ENCODE results near the gene CASTOR1. TPM values are rescaled to one million over a fixed set of nuclear protein-coding genes. Genes with fewer than 3 reads are reported as not detected.

CASTOR1 gene
- total RNA-seq, result 24.9 and 32.7 TPM in 2 replicates

DNA sequence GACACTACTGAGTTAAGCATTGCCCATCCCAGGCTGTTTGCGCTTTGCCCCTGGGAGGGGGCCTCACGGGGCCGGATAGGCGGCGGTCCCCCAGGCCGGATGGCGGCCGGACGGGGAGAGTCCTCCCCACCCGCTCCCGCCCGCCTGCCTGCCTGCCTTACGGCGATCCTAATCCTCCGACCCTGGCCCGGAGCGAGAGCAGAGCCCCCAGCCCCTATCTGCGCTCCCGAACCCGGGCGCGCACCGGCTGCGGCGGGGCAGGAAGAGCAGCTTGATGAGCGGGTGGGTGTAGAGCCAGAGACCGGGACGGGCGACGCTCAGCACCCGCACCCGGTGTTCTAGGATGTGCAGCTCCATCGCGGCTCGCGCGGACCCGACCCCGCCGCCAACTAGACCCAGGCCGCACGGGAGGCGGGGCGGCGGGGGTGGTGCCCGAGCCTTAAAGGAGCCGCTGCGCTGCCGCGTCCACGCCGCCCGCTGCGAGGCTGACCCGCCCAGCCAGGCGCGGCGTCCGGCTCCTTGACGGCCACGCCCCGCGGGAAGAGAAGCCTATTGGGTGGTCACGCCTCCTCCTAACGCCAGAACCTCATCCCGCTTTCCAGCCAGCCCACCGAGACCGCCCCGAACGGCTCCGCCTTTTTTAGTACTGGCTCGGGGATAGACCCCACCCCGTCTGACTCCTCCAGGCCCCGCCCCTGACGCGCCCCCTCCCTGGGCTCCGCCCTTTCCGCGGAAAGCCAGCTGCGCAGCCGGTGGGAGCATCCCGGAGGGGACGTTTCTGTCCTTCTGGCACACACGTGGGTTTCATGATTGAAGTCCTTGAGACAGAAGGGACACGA, at the start of gene CASTOR1:
CASTOR1 (minus strand) TSS at position 365 of the 839 bp plus-strand sequence; CDS start at position 357, 8 bp downstream.

DNA sequence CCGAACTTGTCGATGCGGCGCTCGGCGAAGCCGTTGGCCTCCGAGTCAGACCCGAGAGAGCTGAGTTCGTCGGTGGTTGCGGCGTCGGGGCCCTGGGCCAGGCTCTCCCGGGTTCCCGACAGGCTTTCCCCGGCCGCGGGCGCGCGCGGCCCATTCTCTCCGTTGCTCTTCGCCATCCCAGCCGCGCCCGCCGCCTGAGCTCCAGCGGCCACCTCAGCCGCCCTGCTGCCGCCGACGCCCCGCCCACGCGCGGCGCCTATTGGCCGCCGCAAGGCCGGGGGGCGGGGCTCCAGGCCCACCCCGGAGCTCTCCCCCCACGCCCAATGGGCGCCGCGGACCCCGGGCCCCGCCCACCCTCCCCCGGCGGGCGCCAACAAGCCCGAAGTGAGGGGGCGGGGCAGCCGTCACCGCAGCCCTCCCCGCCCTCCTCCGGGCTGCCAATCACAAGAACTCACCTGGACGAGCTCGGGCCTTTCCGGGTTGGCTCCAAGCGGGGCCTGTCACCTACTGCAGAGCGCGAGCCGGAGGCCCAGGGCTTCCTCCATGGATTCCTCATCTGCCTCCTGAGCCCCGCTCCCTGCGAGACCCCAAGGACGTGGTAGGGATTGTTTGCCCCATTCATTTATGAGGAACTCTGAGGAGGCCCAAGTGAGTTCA, 37.5 kb upstream of the CASTOR1 start, which contains the start of gene TBC1D10A:
TBC1D10A (minus strand) TSS at position 236 of the 657 bp plus-strand sequence; CDS start at position 176, 60 bp downstream.

DNA sequence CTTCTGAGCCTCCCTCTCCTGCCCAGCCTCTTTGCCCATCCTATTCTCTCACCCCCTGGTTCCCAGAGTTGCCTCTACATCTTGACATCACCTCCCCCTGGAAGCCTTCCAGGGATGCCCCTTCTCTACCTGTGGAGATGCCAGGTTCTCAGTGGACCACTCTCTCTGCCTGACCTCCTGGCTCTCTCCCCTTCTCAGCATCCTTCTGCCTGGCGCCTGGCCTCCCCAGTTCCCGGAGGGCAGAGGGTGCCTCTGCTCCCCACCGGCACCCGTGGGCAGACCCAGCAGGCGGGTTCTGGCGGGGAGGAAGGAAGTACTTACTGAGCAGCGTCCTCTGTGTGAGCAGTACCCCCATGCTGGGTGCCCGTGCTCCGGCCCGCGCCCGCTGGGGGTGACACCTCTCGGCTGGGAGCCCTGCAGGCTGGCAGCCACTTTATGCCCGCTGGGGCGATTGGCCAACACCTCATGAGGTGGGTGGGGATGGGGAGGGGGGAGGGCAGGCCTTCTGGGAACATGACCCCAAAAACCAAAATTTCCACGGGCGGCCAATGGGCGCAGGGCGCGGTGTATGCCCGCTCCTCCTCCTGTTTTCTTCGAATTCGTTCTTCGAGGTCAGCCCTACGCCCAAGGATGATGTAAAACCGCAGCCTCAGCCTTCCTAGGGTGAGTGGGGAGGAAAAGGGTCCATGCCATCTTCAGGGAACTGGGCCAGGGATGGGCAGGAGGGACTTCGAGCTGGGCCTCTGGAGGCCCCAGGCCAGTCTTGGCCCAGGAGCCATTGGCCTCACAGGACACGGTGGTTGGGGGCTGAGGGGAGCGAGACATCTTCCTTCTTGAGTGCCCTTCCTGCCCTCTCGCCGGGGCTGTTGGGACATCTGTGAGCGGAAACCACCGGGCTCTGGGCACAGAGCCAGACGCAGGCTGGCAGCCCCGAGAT, 22.6 kb downstream of the CASTOR1 start, which contains the start of gene OSM:
OSM (minus strand) TSS at position 407 of the 937 bp plus-strand sequence; CDS start at position 355, 52 bp downstream.

DNA sequence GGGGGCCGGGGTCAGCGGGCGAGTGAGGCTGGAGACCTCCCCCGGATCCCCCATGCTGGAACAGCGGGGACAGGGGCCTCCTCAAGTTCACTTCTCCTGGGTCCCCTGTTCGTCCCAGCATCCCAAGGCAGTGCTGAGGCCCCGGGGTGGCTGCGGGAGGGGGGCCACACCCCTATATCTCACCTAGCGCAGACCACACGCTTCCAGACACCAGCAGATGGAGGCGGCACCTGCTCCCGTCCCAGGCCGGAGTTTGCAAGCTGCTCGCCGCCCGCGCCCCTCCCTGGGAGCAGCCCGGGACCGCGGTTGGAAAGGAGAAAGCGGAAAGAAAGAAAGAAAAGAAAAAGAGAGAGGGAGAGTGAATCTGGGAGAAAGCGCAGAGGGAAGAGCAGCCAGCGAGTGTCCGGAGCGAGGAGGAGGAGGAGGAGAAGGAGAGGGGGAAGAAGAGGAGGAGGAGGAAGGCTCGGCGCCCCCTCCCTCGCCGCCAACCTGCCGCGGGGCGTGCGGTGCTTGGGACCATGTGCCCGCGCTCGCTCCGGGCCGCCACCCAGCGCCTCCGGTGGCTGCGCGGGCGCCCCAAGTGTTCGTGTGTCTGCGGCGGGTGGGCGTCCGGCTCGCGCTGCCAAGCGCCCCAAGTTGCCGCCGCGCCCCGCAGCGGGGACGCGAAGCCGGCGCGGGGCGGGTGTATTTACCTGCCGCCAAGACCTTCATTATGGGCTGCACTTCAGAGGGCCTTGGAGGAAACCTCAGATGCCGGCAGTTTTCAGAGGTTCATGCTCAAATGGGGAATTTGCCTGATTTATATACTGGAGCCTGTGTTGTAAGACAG, 43.1 kb downstream of the CASTOR1 start, which contains the start of gene LIF:
LIF (minus strand) TSS at position 775 of the 829 bp plus-strand sequence; CDS start at position 711, 64 bp downstream.

Other genes starting within 250 kb of the CASTOR1 start
- gene HORMAD2, start 209.0 kb downstream of the CASTOR1 start, total RNA-seq, result not detected in 2 replicates
- 1.3 and 2.5 TPM in 2 replicates for gene LIF, start 42.7 kb downstream of the CASTOR1 start, total RNA-seq
- not detected in 2 replicates for gene OSM, start 22.7 kb downstream of the CASTOR1 start, total RNA-seq
- 31.9 and 32.6 TPM in 2 replicates for gene TBC1D10A, start 37.4 kb upstream of the CASTOR1 start, total RNA-seq
- gene SF3A1, start 67.4 kb upstream of the CASTOR1 start, total RNA-seq, result 32.5 and 47.7 TPM in 2 replicates
- gene CCDC157, start 67.5 kb upstream of the CASTOR1 start, total RNA-seq, result 2.4 and 2.9 TPM in 2 replicates
- gene RNF215, start 97.9 kb upstream of the CASTOR1 start, total RNA-seq, result 10.5 and 16.7 TPM in 2 replicates
- 28.9 and 61.4 TPM in 2 replicates for gene SEC14L2, start 107.5 kb upstream of the CASTOR1 start, total RNA-seq
- 61.4 and 66.2 TPM in 2 replicates for gene MTFP1, start 136.3 kb upstream of the CASTOR1 start, total RNA-seq
- not detected in 2 replicates for gene SEC14L3, start 182.5 kb upstream of the CASTOR1 start, total RNA-seq
- not detected in 2 replicates for gene SEC14L4, start 216.2 kb upstream of the CASTOR1 start, total RNA-seq